ENCODE measurements around the gene CHAF1B.
A peak's percentile ranks its signal among the peaks of the same experiment; 100 is the strongest.

CHAF1B gene

DNA sequence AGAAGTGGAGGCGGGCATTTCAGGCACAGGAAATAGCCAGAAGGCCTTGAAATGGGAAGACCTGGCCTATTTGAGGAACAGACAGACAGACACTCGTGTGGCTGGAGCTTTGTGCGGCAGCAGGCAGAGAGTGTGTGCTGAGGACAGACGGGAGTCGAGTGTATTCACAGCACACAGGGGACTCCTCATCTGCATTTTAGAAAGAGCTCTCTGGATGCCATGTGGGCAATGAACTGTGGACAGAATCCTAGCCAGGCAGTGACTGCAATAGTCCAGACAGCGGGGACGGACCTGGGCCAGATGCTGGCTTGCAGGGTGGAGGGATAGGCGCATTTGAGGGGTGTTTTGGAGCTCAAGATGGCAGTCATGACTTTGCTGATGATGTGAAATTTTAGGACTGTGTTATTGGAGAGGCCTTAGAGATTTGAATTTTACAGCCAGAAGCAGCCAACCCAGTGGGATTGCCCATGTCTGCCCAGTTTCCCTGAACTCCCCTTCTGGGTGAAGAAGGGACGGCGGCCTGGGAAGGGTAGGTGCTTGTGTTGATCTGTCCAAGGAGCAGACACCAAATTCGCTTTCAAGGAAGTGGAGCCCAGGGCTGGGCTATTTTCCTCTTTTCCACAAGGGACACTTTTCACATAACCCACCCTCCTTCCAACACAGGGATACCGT lies 43.7 kb downstream of the CHAF1B start:
- peak; percentile 22 for DNase-seq (ENCODE audit: low spot score)

DNA sequence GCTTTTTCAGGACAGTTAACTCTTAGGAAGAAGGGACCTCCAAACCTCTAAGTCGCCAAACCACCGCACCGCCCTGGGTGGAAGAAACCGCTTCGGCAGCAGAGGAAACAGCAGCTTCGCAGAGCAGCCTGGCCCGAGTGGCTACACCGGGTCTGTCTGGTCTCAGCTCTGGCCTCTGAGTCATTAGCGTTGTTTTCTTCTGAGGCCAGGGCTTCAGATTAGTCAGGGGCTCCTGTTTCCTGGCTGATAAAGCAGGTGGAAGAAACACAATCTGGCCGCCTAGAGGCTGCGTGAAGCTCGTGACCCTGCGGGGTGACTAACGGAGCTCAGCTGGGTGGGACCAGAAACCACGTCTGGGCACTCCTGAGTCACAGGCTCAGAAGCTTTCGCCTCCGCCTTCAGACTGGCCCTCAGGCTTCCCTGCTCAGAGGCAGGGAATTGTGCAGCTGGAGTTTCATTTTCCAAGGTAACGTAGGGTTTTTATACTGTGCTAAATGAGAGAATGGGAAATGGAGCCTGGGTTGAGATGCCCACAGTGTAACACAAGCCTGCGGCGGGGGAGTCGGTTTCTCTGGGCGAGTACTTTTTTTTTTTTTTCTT lies 44.9 kb downstream of the CHAF1B start:
- DNase-seq (ENCODE audit: low spot score) = peak; percentile 86

DNA sequence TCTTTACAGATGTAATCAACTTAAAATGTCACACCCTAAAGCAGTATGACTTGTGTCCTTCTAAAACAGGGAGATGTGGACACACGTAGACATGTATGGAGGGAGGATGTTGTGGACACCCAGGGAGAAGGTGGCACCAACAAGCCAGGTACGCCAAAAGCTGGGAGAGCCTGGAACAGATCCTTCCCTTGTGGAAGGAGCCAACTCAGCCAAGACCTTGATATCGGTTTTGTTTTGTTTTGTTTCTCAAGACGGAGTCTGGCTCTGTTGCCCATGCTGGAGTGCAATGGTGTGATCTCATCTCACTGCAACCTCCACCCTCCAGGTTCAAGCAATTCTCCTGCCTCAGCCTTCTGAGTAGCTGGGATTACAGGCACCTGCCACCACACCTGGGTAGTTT lies 45.6 kb downstream of the CHAF1B start:
- DNase-seq (ENCODE audit: low spot score) = peak; percentile 29

DNA sequence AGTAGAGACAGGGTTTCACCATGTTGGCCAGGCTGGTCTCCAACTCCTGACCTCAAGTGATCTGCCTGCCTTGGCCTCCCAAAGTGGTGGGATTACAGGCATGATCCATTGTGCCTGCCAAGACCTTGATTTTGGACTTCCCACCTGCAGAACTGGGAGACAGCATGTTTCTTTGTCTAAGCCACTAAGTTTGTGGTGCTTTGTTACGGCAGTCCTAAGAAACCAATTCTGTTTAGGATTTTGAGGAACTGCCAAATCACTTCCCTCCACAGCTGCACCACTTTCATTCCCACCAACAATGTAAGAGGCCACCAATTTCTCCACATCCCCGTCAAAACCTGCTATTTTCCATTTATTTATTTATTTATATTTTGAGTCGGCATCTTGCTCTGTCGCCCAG lies 46.1 kb downstream of the CHAF1B start:
- no peak for DNase-seq (ENCODE audit: low spot score)

DNA sequence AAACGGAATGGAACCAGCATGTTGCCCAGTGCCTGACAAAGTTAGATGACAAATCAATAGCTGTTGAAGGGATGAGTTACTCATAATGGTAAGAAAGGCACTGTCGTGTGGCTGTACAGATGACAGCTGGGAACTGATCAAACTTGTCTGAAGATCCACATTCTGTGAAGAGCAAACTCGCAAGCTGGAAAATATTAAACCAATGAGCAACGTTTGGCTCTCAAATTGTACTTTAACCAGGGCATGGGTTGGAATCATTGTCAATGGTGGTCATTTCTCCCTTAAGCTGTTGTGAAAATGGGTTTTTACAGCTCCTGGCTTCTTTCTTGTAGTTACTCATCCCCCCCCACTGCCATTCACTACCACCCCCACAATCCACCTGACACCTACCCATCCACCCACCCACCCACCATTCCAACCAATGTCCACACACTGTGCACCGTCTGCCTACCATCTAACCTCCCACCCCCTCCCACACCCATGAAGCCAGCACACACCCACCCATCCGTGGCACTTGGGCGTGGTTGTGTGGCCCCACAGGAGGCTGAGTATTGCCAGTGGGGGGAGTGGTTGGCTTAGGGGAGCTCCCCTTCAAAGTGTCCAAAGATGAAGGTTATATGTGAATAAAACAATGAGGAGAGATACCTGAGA lies 48.0 kb downstream of the CHAF1B start:
- DNase-seq (ENCODE audit: low spot score) = no peak

DNA sequence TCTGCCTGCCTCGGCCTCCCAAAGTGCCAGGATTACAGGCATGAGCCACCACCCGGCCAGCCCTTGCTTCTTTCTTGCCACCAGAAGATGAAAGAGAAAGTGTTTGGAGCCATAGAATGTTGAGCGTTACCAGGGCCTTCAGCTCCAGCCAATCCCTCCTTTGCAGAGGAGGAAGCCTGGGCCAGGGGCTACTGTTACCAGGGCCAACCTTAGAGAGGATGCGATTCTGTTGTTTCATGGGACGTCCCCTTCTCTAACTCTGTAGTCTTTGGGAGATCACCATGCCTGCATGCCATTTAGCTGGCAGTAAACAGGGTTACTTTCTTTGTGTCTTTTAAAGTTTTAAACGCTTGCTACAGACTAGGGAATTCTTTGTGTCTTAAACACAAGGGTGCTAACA lies 49.0 kb downstream of the CHAF1B start:
- no peak for DNase-seq (ENCODE audit: low spot score)

DNA sequence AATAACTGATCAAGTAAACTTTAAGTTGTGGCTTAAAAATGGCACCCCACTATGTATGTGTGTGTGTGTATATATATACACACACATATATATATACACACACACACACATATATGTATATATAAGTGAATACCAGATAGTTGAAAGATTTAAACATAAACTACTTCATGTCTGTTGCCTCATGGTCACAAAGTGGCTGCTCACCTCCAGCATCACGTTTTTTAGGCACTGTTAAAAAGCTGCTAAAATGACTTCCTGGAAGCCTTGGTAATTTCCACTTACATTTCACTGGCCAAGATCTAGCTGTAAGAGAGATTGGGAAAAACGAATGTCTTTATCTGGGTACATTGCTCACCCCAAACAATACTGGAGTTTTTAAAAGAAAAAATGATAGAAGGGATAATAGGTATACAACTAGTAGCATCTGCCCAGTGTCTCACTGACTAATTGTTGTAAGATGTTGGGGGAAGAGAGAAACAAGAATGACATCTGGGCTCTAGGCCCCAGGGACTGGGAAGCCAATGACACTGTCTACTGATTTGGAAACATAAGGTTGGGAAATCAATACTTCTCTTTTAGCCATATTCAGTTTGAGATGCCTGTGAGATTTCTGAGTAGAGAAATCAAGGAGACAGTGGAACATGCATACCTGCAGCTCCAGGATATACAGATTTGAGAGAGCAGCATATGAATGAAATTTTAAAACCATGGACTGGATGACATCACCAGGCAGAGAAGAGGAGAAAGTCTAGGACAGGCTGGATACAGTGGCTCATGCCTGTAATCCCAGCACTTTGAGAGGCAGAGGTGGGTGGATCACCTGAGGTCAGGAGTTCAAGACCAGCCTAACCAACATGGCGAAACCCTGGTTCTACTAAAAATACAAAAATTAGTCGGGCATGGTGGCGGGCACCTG lies 51.9 kb downstream of the CHAF1B start:
- no peak for DNase-seq (ENCODE audit: low spot score)

DNA sequence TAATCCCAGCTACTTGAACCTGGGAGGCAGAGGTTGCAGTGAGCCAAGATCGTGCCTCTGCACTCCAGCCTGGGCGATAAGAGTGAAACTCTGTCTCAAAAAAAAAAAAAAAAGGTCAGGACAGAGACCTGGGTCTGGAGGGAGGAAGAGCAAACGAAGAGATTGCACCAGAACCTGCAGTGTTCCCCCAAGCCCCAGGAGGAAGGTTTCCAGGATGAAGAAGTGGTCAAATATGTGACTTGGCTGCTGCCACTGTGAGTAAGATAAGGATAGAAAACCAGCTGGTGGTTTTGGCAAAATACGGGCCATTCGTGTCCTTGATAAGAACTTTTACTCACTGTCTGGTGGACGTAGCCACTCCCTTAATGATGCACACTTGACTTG lies 52.5 kb downstream of the CHAF1B start:
- peak; percentile 73 for DNase-seq (ENCODE audit: low spot score)

DNA sequence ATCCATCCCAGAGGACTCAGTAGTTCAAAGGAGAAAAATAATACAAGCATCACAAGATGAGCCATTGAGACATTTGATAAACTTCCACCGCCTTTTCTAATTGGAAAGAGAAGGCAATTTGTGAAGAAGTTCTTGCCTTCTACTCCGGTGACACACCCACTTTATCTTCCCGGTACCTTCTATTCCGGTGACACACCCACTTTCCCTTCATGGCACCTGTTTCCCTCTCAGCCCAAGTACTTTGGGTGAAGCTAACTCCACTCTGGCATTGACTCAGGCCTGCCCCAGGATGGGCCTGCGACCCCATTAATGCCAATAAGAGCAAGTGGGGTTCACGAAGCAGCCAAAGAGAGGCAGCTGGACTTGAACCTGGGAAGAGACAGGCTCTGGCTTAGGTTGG lies 56.5 kb downstream of the CHAF1B start:
- DNase-seq (ENCODE audit: low spot score) = no peak

DNA sequence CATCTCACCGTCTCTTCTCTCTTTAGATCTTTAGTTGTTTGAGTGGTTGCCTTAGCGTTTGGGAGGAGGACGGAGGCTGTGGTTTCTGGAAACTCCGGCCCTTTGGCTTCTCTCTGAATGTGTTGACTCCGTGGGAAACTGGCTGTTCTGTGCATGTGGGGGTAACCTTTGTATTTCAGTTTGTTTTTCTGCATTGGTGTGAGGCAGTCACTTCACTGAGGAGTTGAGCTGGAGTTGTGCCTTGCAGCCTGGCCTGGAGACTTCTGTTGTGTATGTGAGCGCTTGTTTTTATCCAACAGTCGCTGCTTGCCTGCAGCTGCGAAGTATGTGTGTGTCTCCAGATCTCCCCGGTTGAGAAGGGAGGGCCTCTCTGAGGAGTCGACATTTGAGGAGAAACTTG lies 61.1 kb downstream of the CHAF1B start:
- DNase-seq (ENCODE audit: low spot score) = no peak

DNA sequence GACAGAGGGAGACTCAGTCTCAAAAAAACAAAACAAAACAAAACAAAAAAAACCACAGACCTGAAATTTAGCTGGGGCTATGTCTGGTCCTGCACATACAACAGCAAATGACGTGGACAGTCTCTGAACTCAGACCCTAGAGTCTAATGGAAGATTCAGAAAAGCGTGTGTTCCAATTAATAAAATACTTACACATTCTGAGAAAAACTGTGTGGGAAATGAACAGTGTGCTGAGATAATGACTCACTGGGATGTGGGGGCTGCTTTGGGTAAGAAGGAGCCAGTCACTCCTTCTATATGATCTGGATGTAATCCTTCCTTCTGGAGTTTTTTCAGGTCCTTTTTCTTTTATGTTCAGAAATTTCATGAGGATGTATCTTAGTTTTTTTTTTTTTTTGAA lies 65.3 kb downstream of the CHAF1B start:
- no peak for DNase-seq (ENCODE audit: low spot score)

DNA sequence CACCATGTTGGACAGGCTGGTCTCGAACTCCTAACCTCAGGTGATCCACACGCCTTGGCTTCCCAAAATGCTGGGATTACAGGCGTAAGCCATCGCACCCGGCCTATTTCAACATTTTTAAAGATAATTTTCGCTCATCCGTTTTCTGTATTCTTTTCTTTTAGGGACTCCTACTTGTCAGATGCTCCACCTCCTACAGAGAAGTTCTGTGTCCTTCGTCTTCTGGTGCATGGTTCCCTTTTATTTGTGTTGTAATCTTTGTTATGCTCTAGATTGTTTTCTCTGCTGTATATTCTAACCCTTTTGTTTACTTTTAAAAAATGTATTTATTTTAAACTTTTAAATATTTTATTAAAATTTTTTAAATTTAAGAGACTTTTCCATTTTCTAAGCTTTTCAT lies 66.3 kb downstream of the CHAF1B start:
- DNase-seq (ENCODE audit: low spot score) = no peak

DNA sequence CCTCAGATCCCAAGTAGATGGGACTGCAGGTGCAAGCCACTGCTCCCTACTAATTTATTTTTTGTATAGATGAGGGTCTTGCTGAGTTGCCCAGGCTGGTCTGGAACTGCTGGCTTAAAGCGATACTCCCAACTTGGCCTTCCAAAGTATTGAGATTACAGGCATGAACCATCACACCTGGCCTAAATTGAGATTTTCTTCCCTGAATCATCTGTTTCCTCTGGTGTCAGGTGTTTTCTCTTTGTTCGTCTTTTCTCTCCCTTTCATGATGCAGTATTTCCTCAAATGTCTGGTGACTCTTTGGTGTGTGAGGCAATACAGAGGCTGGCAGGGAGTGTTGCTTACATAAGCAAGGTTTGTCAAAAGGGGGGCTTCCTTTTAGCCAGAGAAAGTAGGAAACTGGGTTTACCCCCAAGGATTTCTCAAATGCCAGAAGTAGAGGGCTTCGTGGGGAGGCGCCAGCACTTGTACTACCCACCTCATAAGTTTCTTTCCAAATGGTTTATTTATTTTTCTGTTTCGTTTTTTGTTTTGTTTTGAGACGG lies 67.2 kb downstream of the CHAF1B start:
- DNase-seq (ENCODE audit: low spot score) = no peak

DNA sequence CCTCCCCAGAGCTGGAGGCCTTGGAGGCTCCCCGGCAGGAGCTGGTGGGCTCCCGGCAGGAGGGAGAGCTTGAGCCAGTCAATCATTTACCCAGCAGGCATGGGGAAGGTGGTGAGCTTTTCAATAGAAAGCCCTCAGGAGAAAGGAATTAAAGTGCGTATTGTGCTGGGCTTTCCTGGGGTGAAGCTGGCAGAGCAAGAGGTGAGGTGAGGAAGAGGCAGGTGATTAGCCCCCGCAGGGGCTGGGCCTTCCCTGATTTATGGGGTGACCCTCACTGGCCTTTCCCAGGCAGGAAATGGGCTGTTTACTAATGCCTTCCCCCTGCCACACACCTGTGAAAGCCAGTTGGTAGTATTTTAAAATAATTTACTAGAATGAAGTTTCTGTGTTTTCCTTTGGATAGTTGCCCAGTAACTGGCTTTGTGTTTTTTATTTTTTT lies 68.9 kb downstream of the CHAF1B start:
- no peak for DNase-seq (ENCODE audit: low spot score)

DNA sequence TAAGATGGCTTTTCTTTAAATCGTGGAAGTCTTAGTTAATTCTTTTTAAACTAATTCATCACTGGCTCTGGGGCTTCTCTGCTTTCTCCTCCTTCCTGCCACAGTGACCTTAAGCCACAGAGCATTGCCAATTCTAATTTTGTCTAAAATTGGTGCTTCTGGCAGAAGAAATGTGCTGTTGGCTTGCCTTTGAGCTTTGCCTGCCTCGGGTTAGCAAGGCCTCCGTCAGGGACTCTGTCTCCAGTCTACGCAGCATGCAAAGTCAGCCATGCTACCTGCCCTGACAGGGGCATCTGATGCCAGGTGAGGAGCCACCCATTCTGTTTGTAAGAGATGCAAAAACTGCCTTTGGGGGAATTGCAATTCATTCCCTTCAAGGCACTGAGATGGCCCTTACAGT lies 69.5 kb downstream of the CHAF1B start:
- no peak for DNase-seq (ENCODE audit: low spot score)

DNA sequence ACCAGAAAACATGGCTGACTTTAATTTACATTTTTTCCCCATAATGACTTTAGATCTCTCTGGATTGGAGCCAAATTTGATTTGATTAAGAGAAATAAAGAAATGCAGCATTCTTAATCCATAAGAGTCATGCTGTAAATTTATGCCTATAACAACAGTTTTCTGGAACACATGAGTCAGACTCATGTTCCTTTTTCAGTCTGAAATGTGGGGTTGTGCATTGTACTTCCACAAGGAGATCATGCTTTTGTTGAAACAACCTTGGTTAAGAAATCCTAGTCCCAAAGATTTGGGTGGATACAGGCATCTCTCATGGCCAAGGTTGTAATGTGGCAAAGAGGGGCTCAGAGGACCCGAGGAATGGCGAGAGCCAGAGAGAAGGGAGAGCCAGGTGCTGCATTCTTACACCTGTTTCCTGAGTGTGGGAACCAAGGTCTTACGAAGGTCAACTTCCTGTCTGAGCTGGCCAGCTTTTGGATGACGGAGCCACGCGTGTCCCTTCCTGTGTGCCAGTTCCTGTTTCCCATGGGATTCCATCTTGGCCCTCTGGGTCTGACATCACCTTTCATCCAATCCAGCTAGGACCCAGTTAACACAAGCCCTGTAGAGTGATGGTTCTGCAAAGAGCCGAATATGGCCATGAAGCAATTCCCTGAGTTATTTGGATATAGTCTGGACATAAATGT lies 71.7 kb downstream of the CHAF1B start:
- no peak for DNase-seq (ENCODE audit: low spot score)

DNA sequence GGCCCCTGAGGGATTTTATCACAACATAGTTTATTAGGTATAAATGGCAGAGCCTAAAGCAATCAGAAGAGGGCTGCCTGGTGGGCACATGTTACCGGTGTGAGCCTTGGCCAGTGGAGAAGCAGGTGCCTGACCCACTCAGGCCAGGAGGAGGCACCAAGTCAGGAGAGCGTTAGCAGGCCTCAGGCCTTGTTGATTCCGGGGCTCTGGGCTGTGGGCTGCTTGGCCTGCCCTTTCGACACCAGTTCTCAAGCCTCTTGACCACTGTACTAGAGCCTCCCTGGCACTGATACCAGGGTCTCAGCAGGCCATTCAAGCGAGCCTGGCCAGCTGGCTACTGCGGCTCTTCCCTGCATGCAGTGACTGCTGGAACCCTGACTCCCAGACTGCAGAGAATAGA lies 73.9 kb downstream of the CHAF1B start:
- DNase-seq (ENCODE audit: low spot score) = no peak

DNA sequence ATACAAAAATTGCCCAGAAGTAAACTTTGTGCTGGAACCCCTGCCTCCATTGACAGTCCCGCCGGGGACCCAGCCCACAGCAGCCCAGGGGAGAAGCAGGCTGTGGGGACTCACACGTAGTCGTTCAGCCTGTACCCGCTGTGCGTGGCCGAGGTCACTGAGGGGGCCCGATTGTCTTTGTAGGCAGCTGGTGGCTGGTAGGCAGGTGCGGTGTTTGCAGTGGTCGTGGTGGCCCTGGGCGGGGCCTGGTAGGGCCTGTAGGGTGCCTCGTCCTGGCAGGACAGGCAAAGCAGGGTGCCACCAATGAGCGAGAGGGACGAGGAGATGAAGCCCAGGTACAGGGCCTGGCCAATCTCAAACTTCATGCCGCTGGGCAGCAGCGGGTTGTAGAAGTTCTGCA lies 75.7 kb downstream of the CHAF1B start:
- DNase-seq (ENCODE audit: low spot score) = no peak

DNA sequence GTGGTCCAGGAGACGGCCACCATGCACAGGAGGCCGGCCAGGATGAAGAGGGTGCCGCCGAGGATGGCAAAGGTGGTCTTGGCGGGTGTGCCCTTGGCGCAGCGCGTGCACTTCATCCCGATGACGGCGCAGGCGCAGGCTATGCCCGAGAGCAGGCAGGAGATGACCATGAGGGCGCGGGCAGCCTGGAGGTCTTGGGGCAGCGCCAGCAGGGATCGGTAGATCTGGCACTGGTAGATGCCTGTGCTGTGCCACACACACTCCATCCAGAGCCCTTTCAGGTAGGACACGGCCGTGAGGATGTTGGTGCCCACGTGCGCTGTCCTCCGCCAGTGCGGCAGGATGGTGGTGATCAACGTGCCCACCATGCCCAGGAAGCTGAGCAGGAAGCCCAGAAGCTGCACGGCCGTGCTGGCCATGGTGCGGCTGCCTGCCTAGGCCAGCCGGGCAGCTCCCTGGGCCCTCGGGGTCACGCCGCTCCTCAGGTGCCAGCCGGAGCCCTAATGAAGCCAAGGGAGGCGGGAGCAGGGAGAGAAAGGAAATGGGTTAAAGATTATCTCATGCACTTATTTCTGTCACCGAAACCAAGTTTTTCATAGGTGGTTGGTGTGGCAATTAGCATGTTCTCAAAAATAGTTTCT lies 76.2 kb downstream of the CHAF1B start:
- DNase-seq (ENCODE audit: low spot score) = no peak

DNA sequence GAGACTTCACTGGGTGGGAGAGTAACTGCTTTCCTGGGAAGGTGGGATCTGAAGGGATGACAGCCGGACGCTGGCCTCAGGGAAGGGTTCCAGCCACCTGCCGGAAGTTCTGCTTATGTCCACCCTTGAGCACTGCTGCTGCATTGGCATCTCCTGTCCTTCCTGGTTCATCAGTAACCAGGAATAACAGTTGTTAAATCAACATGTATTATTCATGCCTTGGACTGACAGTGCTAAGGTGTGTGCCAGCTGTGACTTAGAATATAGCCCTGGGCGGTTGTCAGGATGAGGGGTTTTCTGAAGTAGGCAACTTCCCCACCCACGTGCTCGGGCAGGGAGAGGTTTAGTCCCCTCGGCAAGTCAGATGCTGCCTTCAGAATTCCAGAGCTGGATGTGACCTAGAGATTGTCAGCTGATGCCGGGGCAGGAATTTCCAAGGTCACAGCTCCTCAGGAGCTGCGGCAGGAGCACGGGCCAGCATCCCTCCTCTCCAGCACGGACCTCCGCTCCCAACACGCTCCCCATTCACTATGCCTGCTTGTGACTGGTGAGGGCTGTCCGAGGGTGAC lies 76.8 kb downstream of the CHAF1B start:
- no peak for DNase-seq (ENCODE audit: low spot score)

DNA sequence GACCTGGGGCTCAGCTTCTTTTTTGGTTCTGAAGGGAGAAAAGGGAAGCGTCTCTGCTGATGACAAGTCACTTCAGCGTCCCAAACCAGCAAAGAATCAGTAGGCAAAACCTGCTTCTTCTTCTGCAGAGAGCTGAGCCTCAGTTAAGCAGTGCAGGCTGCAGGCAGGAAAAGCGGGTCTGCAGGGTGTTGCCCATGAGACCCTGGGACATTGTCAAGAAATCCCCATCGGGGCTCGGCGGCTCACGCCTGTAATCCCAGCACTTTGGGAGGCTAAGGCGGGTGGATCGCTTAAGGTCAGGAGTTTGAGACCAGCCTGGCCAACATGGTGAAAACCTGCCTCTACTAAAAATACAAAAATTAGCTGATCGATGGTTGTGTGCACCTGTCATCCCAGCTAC lies 78.0 kb downstream of the CHAF1B start:
- no peak for DNase-seq (ENCODE audit: low spot score)

Data from hematopoietic multipotent progenitor cell treated with erythropoietin and hydrocortisone succinate and interleukin-3 and kit ligand, for 17 days (in vitro differentiated cells).